HG03565 (cell line): ENCODE results near the gene NMT1.

Source experiments
- ATAC-seq: cut with Tn5 transposase; IDR thresholded peaks from one replicate; pipeline ENCODE4 v1.9.1; 2021; ENCODE audit warnings: mild to moderate bottlenecking, moderate library complexity; ENCODE audit not compliant: unreplicated experiment

NMT1 gene

DNA sequence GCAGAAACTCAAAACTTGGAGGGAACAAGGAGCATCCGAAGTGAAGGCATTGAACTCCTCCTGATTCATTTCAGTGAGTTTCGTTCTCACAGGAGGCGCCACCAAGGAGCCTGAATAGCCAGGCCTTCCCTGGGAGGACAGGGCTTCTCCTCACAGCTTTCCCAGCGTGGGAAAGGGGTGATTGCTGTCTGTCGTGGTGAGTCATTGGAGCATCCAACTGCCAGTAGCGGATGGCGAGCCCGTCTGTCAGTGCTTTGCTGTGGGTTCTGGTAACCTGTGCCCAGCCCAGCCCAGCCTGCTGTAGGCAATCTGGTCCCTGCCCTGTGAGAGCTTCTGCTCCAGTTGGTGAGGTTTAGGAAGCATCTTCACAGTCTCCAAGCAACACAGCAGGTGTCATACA, 42.9 kb downstream of the NMT1 start:
- no peak for ATAC-seq

DNA sequence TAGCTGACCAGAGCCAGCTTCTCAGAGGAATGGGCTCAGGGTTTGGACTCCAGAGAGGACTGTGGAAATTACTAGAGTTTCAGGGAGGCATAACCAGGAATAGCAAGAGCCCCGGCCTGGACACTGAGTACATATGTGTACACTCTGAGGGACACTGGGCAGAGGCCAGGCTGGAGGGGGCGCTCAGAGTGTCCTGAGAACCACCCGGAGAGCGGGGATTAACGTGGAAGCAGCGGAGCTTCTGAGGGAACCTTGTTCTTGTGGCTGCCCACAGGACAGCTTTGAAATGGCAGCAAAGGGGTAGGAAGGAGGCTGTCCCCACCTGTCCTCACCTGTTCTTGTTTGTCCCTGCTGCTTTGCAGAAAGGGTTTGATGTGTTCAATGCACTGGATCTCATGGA, 43.4 kb downstream of the NMT1 start:
- ATAC-seq, result no peak

DNA sequence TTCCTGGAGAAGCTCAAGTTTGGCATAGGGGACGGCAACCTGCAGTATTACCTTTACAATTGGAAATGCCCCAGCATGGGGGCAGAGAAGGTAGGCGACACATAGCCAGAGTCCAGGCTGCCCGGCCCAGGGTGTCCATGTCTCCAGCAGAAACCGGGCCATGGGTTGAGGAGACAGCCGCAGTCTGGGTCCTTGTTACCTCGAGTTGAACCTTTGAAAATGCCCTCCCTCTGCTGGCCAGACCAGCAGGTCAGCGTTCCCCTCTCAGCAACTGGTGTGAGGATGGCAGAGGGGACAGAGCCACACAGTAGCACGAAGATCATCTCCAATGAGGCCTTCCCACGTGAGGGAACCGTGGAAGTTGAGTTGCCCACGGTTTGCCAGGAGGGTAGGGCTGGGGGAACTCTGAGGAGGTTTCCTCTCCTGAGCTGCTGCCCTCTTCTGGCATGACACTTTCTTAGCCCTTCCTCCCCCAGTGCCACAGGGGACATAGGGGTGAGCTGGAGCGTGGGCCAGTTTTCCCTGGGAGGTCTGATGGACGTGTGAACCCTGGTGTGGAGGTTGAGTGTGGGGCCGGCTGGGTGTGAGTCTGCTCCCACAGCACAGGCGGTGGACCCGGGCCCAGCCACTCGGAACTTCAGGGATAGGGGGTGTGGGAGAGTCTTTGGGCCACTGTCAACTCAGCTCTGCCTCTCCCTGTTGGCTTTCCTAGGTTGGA, 43.9 kb downstream of the NMT1 start:
- no peak for ATAC-seq

DNA sequence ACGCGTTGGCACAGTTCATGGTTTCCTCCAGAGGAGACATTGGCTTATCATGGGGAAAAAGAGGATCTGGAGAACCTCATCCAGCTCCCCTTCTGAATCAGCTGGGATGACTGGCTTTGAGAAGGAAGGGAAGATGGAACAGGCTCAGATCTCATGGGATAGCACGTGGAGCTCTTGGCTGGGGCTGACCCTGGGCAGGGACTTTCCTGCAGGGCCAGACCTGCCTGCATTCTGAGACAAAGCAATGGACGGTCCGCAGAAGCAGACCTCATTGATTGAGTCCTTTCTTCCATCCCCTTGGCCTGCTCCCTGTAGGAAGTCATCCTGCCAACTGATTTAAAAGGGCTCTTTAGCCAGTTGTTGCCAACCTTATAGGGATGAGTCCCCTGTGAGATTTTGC, 45.0 kb downstream of the NMT1 start:
- no peak for ATAC-seq

DNA sequence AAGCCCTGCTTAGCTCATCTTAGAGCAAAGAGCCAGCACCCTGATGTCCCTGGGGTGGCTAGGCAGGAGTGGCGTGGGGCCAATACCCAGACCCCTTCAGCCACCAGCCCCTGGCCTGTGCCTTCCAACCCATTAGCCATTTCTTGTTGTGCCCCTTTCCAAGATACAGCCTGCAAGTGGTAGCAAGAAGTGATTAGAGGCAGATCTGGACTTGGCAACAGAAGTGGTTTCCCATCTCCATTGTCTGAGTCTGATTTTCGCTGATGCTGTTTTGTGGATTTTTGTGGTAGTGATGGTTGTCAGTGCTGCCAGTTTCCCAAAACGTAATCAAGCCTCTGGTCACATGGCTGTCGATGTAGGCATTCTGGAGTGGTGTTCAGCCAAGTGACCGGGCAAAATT, 45.5 kb downstream of the NMT1 start:
- ATAC-seq, result no peak

DNA sequence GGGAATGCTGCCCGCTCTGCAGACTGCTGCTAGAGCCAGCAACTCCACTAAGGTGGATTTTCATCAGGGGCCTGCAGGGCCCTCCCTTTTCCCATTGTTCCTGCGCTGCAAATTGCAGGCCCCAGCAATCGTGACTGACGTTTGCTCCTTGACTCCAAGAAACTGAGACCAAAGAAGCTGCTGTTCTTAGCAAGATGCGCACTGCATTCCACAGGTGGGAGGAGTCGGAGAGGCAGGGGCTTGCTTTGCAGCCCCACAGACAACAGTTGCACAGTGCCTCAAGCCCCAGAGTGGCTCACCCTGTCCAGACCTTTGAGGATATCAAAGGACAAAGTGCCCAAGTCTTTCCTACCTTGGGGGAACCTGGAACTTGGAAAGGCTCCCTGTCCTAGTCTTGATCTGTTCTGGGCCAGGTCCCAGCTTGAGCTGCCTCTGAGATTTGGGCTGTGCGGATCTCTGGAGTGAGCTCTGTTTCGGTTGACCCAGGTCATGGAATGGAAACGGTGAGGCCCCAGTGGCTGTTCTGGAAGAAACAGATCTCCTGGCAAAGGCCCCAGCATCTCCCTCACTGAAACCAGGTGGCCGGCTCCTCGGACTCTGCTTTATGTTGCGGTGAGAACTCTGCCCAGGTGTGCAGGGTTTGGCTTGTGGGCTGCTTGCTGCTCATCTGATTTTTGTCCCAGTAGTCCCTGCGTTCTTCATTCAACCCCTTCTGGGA, 46.3 kb downstream of the NMT1 start:
- no peak for ATAC-seq

DNA sequence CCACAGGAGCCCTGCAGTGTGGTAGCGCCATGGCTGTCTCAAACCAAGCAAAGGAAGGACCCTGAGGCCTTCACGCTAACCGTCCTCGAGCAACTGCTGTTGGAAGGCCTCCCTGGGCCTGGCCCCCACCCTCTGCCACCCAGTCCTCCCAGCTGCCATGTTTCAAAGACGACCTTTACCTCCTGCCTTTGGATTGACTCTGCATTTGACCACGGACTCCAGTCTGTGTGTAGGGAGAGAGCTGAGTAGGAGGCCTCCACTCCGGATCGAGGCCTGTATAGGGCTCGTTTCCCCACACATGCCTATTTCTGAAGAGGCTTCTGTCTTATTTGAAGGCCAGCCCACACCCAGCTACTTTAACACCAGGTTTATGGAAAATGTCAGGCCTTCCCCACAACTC, 46.9 kb downstream of the NMT1 start:
- ATAC-seq, result no peak

DNA sequence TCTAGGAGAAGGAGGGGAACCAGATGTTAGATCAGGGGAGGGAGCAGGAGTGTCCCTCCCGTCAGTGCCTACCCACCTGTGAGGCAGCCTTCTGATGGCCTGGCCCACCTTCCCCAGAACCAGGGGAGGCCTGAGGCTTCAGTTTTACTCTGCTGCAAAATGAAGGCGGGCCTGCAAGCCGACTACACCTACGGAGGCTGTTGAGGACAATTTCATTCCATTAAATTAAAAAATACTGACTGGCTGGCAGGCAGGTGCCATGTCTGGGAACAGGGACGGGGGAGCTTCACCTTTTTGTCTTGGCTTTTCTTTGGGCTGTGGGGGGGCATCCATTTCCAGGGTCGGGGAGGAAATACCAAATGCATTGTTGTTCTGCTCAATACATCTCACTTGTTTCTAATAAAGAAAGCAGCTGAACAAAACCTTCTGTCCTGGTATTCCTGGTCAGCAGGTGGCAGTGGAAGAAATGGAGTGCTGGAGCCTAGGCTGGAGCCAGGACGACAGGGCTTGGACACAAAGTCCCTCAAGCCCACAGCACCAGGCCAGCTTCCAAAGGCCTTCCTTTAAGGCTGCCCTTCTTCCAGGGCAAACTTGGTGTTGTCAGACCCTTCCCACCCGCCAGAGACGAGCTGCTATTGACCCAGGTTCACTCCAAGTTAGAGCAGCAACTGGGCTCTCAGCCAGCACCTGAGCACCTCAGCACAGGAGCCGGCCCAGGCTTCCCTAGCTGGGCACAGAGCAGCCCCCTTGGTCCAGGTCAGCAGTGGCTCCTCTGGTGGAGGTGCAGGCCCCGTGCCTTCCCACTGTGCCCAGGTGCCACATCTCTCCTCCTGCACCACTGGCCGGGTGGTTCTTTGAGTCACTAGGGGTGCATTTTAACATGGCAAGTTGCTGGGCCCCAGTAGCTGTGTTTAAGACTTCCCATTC, 47.7 kb downstream of the NMT1 start:
- no peak for ATAC-seq

DNA sequence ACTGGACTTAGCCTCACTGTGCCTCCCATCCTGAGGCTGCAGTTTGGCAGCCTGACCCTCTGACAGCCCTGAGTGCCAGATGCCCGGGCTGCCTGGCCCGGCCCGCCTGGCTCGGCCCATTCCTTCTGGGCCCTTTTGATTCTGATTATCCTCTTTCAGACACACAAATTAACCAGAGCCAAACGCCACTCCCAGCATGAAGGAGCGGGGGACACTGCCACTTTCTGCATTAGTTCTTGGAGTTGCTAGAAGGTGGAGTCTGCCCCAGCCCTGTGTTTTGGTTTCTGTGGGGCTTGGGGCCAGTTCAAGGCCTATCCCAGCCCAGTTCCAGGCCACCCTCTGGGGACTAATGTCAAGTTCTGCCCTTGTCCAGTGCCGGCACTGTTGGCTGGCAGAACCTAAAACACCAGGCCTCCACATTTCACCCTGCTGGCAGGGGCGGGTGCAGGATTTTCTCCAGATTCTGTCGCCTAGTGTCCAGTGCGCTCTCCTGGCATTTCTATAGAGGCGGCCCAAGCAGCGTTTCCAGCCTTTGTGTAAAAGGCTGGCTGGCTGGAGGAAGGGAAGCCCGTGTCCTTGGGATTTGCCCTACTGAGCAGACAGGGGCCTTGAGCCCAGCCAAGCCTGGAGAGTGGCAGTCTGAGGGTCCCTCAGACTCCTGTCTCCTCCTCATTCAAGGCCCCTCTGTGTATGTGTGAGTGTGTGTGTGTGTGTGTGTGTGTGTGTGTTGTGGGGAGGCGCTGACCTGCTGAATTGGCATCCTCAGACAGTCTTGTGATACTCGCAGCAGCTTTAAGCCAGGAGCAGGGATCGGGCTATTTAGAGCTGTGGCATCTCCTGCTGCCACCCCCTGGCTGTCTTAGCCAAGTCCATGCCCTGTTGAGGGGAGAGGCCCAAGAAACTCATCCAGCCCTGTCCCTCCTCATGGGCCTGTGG, 49.8 kb downstream of the NMT1 start:
- no peak for ATAC-seq

DNA sequence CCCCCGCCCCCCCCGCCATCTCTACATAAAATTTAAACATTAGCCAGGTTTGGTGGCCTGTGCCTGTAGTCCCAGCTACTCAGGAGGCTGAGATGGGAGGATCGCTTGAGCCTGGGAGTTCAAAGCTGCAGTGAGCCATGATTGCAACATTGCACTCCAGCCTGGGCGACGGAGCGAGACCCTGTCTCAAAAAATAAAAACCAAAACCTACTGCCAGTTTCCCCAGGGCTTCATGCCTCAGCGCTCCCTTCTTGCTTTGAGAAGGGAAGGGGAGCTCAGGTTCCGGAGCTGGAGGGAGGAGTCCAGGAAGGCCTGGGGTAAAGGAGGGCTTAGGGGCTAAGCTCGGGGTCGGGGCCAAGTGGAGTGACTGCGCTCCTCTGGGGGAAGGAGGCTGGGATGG, 50.7 kb downstream of the NMT1 start:
- ATAC-seq, result no peak

DNA sequence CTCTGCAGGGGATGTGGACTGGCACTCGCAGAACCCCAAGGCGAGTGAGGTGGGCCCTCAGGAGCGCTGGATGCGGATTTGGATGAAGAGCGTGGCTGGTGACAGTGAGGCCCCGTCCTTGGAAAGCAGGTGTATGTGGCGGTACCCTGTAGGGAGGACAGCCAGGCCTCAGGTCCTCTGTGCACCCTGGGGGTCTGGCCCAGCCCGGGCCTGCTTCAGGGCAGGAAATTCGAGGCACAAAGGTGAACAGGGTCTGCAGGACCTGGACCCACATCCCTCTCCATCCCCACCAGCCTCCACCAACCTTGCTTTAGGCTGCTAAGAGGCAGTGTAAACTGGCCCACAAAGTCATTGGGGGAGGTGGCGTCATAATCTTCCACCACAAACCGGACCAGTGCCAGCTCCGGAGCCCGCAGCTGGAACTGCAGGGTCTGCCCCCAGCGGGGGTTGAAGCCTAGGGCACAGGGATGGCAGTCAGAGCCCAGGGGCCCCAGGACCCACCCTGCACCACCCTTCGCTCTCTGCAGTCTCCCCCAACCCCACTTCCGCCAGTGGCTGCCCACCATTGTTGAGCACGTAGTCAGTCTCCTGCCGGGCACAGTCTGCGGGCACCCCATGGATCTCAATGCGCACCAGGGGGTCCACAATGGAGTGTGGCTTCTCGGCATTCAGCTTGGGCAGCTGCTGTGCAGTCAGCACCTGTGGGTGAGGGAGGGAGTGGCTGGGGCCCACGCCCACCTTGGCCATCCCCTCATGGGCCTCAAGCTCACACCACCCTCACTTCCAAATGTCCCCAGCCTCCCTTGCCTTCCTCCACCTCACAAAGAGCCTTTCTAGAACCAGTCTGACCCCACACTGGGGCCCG, 51.7 kb downstream of the NMT1 start:
- ATAC-seq, result no peak

DNA sequence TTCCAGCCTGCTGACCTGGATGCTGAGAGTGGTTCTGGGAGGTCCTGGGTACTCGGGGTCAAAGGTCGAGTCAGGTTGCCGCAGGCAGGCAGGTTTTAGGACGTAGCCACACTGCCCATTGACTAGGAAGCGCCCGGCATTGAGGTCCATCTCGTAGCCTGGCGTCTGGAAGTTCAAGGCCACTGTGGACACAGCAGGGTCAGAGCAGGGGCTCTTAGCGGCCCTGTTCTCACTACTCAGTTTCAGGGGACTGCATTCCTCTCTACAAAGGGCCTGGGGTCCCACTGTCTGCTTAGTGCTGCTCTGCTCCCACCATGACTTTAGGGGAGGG, 52.3 kb downstream of the NMT1 start:
- no peak for ATAC-seq

DNA sequence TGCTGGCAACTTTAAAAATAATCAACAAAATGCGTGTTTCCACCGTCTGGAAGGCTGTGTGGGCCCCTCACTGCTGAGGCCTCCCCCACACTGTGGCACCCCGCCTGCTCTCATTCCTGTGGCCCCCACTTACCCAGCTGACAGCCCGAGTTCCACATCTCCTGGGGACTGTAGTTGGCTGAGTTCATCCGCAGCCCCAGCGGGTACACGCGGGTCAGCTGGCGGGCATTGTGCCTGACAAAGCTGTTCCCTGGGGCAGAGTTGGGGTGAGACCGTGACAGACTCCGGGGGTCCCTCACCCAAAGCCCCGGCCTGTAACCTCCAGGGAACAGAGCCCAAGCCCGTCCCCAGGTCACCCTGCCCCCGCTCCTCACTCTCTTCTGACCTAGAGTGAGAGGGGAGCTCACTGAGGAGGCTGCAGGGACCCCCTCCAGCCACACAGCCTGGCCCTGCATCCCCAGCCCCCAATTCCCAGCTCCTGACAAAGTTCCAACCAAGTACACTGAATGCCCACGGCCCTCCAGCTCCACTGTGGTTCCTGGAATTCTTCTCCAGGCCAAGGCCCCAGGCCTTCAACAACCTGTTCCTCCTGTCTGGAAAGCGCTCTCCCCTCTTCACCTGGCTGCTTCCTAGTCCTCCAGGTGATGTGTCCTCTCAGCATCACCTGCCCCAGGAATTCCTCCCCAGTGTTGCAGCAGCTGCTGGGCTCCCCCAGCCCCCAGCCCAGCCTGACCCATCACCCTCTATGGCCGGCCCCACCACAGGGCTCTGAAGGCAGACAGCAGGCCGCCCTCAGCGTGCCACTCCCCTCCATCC, 53.2 kb downstream of the NMT1 start:
- no peak for ATAC-seq

DNA sequence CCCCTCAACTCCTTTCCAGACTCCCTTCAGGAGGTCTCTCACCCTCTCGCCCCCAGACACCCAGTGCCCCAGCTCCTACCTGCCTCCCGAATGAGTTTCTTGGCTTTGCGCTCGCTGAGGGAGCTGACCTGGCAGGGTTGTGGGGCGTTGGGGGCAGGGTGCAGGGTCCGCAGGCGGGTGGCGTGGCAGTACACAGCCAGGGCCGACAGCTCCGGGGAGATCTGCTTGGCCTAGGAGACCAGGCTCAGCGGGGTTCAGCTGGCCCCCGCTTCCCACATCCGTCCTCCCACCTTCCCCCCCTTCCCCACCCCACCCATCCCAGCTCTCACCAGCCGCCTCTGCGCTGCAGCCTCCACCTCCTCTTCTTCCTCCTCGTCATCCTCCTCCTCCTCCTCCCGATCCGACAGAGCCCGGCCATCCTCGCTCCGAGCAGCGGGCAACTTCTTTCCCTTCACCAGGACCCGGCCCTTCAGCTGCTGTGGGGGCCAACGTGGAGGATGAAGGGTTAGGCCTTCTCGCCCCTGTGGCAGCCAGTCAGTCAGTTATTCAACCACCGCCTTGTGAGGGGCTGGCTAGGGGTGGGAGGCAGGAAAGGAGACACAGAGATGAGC, 54.0 kb downstream of the NMT1 start:
- no peak for ATAC-seq

DNA sequence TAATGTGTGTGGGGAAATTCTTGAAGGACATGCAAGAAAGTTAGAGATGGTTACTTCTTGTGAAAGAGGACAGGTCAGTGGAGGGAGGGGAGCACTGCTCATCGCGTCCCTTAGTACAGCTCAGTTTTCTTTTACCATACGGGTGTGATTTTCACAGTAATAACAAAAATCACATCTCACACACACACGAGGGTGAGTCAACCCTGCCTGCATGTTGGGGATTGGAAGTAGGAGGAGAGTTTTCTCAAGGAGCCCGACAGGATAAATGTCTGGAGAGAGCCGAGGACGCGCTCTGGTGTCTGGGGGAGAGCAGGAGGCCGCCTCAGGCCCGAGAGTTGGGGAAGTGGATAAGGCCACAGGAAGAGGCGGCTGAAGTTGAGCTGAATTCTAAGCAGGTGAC, 54.8 kb downstream of the NMT1 start:
- no peak for ATAC-seq

DNA sequence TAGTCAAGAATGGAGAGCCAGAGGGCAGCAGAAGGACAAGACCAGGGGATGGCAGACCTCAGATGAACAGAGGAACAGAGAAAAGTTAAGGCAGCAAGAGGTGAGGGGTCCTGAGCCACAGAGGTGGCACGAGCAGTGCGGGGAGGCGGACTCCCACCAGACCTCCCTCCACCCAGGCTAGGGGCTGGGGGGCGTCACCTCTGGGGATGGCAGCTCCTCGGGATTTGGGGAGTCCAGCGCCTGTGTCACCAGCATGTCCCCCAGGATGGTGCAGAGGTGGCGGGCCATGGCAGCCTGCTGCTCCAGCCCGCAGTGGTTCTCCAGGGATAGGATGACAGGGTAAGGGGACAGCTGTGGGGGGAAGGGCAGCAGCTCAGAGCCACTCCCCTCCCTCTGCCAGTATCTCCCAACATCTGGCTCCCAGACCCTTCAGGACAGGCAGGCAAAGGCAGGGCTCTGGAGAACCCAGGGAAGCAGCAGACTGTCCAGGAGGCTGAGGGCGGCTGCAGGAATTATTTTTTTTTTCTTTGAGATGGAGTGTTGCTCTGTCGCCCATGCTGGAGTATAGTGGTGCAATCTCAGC, 55.4 kb downstream of the NMT1 start:
- no peak for ATAC-seq

DNA sequence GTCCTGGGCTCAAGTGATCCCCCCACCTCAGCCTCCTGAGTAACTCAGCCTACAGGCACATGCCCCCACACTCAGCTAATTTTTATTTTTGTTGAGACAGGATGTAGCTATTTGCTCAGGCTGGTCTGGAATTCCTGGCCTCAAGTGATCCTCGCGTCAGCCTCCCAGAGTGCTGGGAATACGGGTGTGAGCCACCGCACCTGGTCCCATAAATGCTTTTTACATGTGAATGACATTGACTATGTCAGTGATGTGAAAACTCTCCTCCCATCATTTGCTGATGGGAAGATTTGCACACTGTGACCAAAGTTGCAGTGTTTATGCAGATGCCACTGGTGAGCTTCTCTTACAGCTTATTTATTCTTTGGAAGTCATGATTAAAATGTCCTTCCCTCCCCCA, 56.2 kb downstream of the NMT1 start:
- ATAC-seq, result no peak
